HUDEP-2 (cell line): ENCODE measurements around the gene NECAP2.

Source experiments
- DNase-seq, 76 experiments: peaks; one replicate each; lab custom pipeline; 2025; ENCODE audit not compliant: unreplicated experiment in 76 of 76; lab: John Stamatoyannopoulos, UW

NECAP2 gene

DNA sequence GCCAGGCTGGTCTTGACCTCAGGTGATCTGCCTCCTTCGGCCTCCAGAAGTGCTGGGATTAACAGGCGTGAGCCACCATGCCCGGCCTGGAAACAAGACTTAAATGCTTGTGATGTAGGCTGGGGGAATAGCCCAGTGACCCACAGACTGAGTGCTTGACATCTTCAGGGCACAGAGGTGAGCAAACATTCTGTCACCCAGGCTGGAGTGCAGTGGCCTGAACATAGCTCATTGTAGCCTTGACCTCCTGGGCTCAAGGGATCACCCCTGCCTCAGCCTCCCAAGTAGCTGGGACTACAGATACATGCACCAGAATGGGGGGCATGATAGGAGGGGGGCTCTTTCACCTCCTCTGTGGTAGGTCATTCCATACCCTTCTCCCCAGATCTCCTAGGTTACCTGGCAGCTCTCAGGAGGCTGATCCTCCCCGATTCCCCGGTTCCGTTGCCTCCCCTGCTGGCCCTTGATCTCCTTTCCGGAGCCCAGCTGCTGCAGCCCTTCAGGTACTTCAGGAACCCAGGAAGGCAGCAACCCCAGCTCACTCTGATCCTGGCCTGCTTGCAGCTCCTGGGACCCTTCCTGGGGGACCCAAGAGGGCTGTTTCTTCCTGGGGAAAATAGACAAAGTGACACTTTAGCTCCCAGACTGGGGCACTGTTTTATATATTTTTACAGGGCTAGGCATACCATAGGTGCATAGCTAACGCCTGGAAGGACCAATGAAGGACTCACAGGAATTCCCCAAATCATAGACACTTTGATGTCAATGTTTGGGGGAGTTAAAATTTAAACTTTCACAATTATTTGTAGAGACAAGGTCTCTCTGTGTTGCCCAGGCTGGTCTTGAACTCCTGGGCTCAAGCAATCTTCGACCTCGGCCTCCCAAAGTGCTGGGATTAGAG is 15.1 kb upstream of the NECAP2 start:
- no peak for DNase-seq

DNA sequence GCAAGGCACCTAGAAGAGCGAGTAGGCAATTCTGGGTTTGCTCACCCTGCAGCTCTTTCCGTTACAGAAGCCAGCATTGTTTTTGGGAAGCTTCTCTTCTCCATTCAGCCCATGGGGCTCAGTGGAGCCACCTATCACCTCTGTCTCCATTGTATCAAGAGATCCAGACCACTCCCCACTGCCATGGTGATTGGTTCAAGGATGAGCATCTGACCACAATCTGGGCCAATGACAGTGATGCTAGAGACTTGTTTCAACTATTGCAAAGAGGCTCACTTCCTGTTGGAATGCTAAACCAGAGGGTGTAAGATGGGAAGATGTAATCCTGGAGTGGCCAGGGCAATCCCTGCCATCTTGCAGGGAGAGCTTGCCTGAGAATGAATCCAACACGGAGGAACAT is 9.9 kb upstream of the NECAP2 start:
- DNase-seq: no peak

DNA sequence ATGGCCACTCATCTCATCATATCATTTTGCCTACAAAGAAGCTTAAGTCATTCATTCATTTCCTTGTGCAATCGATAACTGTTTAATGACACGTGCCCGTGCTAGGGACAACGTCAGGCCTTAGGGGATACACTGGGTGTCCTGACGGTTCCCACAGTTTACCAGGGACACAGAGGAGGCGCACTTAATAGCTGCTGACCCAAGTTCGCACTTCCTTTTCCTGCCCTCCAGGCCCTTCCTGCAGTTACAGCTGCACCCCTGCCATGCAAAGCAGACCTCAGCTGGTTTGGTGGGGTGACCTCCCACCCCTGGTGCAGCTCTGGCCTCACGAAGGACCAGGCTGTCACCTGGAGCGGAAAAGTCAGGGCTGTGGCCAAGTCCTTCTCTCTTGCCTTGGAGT is 7.5 kb upstream of the NECAP2 start:
- DNase-seq: no peak

DNA sequence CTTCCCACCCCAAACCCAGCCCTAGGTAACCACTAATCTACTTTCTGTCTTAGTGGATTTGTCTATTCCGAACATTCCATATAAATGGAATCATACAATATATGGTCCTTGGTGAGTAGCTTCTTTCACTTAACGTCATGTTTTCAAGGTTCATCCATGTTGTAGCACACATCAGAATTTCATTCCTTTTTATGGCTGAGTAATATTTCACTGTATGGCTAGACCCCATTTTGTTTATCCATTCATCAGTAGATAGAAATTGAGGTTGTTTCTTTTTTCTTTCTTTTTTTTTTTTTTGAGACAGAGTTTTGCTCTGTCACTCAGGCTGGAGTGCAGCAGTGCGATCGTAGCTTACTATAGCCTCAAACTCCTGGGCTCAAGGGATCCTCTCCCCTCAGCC is 6.5 kb upstream of the NECAP2 start:
- no peak for DNase-seq

DNA sequence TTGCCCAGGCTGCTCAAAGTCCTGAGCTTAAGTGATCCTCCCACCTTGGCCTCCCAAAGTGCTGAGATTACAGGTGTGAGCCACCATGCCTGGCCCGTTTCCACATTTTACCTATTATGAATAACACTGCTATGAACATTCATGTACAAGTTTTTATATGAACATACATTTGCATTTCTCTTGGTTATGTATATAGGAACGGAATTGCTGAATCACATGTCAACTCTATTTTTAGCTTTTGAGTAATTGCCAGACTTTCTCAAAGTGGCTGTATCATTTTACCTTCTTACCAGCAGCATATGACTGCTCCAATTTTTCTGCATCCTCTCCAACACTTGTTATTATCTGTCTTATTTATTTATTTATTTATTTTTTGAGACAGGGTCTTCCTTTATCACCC is 6.0 kb upstream of the NECAP2 start:
- no peak for DNase-seq

DNA sequence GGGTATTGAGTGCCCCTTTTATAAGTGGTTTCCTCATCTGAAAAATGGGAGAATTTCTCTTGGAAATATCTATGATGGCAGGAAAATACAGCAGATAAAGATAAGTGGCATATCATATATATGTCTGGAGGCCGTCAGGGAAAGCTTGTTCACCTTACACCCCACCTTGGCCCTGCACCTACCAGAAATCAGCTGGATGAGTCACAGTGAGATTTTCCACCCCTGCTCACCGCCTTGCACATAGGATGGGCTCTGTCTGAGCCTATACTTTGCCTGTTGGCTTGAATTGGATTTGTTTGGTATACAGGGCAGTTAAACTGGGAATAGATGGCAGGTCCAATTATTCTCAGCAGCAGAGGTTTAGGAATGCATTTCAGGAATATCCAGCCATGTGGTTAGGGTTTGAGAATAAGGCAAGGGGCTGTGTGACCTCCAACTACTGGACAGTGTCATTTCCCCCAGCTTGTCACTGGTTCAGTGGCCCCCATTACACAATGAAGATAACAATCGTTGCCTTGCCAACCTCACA is 3.5 kb upstream of the NECAP2 start, which contains the start of gene SPATA21:
Gene SPATA21 (minus strand): TSS at position 479 of the 529 bp plus-strand sequence. CDS start 6,053 bp downstream, outside the sequence.
- no peak for DNase-seq

DNA sequence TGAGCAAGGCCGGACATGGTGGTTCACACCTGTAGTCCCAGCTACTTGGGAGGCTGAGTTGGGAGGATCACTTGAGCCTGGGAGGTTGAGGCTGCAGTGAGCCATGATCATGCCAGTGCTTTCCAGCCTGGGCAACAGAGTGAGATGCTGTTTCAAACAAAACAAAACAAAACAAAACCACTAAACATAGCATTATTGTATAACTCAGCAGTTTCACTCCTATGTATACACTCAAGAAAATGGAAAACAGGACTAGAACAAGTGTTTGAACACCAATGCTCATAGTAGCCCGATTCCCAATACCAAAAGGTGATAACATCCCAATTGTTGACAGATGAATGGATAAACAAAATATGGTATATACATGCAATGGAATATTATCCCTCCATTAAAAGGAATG is 2.0 kb upstream of the NECAP2 start:
- no peak for DNase-seq

DNA sequence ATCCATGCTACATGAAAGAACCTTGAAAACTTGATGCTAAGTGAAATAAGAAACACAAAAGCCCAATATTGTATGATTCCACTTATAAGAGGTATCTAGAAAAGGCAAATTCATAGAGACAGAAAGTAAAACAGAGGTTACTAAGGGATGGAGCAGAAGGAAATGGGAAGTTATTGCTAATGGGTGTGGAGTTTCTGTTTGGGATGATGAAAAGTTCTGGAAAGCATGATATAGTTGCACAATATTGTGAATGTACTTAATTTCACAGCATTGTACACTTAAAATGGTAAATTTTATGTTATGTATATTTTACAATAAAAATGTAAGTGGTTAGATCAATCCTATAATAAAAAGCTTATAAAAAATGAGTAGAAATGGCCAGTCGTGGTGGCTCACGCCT is 1.6 kb upstream of the NECAP2 start:
- DNase-seq: no peak

DNA sequence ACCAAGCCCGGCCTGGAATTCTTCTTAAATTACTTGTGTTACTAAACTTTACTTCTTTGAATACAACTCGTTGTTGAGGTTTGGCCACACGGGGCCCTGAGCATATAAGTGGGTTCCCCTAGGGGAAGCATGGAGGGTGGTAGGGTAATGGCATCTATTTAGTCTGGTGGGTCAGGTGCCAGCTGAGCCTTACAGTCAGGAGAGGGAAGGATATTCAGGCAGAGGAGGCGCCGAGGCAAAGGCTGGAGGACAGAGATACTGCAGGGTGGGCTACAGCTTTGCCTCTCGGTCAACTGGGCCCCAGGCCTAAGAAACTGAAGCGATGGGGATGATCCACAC is 424 bp upstream of the NECAP2 start:
- DNase-seq: peak in 3 of 76 experiments; percentile 16 to 47 (median 43)

DNA sequence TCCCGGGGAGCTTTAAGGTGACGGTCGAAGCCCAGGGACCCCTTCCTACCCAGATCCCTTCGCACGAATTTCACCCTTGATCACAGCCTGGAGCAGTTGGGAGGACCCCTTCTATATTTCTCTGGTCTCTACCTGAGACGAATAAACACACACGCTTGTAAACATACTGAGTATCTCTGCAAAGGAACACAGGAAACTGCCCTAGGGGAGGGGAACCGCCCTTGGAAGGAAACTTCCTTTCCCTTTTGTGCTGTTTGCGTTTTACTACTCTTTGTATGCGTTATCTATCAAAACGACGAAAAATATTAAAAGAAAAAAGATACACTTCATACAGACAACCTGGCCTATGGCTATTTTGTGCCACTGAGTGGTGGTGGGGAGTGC is 750 bp downstream of the NECAP2 start:
- DNase-seq: peak in 5 of 76 experiments; percentile 7 to 20 (median 11)

DNA sequence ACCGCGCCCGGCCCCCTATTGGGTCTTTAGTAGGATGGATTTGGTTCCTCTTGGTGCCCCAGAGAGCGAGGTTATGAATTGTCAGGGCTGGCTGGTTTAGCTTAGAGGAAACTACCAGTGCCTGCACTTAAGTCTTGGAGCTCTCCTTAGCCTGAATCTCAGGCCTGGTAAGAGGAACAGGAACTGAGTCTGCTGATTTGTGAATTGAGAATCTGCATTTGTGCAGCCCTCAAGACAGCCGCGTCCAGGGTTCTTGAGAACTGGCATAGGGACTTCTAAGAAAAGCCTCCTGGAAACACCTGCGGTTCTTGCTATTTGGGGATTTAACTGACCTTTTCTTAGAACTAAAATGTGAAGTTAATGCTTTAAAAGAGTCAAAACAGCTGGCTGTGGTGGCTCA is 1.7 kb downstream of the NECAP2 start:
- no peak for DNase-seq

DNA sequence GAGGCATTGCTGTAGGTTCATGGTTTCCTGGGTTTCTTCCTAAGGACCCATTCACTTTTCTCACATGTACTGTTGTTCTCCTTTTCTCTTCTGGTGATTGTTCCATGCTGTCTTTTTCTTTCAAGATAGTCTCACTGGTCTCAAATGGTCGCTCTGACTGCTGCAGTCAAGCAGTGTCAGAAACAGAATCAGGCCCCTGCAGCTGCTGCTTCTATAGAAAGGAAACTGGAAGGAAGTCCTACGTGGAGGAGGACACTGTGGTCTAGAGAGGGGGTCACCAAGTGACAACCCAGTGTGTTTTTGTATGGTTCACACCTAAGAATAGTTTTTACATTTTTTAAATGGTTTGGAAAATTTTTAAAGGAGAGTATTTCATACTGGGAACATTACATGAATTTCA is 2.4 kb downstream of the NECAP2 start:
- DNase-seq: peak in 1 of 76 experiments; percentile 6

DNA sequence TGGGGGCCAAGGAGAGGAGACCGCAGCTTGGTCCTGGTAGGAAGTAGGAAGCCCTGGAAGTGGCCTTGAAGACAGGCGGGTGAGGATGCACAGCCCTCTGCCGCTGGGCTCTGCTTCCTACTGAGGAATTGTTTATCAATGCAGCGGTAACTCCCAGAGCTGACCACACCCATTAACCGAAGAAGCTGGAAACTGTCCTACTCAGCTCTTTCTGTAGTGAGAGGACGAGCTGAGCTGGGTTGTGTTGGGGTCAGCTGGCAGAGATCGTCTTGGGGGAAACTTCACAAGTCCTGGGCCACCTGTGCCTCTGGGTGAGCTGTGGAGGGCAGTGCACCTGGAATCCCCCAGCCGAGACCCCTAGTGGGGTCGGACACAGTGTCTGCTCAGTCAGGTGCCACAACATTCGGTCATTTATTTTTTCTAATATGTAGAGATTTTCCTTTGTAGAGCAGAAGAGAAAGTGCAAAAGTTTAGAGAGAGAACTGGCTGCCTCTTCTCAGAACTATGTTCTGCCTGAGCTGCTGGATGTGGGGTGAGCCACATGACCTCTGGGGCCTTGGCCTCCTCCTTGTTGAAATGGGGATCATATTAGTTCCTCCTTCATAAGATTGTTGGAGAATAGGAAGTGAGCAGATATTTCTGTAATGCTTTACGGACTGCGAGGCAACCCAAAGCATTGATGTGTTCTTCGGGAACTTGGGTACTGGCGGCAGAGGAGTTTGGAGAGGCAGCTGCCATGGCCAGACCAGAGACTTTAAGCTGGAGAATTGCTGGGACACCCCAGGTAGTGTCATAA is 3.6 kb downstream of the NECAP2 start:
- DNase-seq: peak in 67 of 76 experiments; percentile 6 to 80 (median 43)

DNA sequence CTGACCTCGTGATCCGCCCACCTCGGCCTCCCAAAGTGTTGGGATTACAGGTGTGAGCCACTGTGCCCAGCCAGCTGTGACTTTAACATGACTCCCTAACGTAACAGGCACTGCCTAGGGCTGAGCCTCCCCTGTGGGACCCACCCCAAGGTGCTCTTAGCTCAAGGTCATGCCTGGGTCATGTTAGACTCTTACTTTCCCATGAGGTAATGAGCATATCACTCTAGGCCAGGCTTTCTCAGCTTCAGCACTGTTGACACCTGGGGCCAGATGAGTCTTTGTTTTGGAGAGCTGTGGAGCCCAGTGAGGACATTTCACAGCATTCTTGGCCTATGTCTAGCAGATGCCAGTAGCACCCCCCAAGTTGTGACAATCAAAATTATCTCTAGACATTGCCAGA is 4.5 kb downstream of the NECAP2 start:
- DNase-seq: no peak

DNA sequence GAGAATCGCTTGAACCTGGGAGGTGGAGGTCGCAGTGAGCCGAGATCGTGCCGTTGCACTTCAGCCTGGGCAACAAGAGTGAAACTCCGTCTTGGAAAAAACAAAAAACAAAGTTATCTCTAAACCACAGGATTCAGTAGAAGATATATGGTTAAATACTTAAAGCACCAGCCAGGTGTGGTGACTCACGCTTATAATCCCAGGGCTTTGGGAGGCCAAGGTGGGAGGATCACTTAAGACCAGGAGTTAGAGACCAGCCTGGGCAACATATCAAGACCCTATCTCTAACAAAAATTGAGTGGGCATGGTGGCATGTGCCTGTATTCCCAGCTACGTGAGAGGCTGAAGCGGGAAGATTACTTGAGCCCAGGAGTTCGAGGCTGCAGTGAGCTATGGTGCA is 5.6 kb downstream of the NECAP2 start:
- no peak for DNase-seq

DNA sequence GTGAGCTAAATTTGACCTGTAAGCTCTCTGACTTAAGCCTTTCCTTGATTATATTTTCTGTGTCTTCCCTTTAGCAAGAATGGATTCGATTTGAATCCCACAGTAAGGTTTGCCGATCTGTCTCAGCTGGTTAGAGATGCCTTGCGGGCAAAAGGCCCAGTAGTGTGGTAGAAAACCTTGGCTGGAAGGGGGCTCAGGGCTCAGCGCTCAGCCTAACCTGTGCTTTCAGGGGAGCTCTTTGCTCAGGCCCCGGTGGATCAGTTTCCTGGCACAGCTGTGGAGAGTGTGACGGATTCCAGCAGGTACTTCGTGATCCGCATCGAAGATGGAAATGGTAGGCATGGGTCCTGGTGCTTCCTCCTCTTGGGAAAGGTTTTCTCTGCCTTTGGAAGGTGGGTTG is 7.1 kb downstream of the NECAP2 start:
- DNase-seq: no peak

DNA sequence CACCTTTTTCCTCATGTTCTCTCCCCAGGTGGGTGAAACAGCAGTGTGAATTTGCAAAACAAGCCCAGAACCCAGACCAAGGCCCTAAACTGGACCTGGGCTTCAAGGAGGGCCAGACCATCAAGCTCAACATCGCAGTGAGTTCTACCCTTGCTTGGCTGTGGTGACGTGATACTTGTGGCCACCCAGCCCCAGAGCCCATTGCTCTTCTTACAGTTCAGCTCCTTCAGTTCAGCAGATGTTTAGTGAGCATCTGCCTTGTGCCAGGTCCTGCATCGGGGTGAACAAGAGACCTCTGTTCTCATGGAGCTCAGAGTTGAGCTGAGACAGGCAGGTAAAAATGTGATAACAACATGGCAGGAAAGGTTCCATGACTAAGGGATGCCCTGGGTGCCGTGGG is 8.5 kb downstream of the NECAP2 start:
- DNase-seq: no peak

DNA sequence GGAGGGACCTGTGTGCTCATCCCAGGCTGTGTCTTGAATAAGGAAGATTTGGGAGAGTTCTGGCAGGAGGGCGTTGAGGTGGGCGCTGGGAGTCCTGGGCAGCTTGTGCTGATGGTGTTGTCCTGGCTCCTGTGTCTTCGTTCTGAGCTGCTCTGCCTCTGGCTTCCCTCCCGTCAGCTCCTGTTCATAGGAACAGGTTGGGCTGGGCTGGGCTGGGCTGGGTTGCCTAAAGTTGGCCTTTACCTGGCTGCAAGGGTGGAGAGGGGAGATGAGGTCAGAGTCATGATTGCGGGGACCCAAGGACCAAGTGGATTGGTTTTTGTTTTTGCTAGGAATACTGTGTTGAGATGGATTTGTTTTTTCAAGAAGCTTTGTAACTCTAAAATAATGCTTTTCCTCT is 9.1 kb downstream of the NECAP2 start:
- DNase-seq: no peak

DNA sequence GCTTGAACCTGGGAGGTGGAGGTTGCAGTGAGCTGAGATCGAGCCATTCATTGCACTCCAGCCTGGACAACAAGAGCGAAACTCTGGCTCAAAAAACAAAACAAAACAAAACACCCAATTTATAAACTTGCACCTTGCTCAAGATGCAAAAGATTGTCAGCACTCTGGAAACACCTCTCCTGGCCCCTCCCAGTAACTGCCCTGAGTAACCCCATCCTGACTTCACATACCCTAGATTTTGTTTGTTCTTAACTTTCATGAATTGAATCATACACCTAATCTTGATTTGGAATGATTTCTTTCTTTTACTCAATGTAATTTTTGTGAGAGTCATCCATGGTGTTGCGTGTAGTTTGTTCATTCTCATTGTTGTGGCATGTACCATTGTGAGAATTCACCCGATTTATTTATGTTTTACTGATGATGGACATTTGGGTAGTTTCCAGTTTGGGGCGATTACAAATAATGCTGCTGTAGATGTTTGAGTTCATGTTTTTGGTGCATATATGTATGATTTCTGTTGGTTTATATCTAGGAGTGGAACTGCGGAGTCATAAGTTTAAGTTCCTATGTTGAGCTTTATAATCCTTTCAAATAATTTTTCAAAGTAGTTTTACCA is 10.4 kb downstream of the NECAP2 start:
- DNase-seq: no peak

DNA sequence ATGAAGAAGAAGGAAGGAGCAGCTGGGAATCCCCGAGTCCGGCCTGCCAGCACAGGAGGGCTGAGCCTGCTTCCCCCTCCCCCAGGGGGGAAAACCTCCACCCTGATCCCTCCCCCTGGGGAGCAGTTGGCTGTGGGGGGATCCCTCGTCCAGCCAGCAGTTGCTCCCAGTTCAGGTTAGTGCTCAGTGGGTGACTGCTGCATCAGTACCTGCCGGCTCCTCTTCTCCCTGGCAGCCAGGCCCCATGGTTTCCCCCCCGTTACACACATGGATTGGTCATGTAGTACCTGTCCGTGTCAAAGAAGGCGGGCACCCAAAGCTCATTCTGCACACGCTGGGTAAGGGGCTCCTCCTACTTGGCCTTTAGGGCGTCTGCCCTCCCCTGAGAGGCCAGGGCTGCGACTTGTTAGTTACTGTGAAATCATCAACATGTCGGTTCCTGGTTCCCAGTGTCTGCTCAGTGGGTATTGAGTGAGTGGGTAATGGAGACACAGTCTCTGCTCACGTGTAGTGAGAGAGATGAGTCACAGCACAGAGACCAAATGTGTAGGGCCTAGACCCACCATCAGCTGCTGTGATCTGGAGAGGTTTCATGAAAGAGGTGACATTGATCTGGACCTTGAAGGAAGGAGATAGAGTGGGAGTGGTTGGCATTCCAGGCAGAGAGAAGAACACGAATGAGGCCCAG is 11.5 kb downstream of the NECAP2 start:
- peak in 1 of 76 experiments; percentile 14 for DNase-seq

DNA sequence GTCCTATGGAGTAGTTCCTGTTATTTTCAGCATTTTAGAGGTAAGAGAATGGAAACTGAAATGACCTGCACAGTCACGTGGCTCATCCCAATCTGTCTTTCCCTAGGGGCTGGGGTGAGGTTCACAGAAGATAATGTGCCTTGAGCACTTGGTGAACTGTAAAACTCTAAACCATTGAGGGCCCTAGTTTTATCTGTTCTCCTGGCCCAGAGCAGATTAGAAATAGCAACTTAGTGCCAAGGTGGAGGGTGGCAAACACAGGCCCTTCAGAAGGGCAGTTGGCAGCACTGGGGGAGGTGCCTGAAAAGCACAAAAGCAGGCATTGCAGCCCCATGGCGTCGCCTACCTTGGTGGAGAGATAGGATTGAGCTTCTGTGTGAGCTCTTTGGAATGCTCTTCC is 14.4 kb downstream of the NECAP2 start:
- DNase-seq: peak in 74 of 76 experiments; percentile 20 to 93 (median 68)
